Raji (cell line): ENCODE data around the gene IP6K3.

Experiments
- POLR2A ChIP-seq: IDR thresholded peaks from 2 replicates; pipeline ENCODE4 v1.6.1; 2011; ENCODE audit warnings: low read depth, low read length, control low read depth; ENCODE audit not compliant: insufficient read depth

The IP6K3 gene

GRCh38 chr6:33756211-33756954, 9.7 kb upstream of the IP6K3 start:
- TF ChIP-seq POLR2A = no peak

DNA sequence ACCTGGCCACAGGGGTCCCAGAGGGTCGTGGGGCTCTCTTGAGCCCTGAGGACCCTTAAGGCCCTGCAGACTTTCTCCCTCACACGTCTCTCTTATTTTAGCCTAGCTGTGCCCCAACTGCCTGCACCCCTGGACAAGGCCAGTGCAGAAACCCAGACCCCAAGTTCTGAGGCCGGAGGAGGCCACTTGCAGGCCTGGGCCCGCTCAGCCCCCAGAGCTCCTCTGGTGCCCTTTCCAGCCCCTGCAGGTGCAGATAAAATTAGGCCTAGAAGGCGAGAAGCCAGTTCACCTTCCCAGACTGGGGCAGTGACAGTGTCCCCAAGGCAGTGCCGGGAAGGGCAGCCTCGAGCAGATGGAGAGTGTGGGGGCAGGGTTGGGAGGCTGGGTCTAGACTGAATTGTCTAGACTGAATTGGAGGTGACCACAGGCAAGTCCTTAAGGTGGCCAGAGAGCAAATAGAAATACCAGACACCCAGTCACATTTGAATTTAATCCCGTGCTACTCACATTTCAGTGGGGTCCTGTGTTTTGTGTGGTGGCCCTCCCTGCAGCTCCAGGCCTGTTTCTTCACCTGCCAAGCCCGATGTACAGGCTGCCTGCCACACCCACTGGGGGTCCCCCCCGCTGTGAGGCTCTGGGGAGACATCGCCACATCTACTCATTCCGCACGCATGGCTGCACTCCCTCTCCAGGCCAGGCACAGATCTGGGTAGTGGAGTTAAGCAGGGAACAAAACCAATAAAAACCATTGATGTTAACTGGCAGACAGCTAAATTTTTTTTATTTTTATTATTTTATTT, 8.6 kb upstream of the IP6K3 start:
- TF ChIP-seq POLR2A = no peak

- TF ChIP-seq POLR2A = no peak
Observed at GRCh38 chr6:33754222-33754621, 7.5 kb upstream of the IP6K3 start.

DNA sequence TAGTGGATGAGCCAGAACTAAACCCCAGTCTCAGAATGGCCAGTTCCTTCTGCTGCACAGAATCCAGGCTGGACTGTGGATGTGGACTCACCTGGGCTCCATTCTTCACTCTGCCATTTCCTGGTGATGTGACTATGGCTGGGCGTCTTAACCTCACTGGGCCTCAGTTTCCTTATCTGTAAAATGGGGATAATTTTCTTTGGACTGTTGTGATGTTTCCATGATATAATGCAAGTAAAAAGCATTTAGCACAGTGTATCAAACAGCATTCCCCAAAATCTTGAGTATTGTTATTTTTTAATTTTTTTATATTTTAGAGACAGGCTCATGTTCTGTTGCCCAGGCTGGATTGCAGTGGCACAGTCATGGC, 5.9 kb upstream of the IP6K3 start:
- no peak for TF ChIP-seq POLR2A

GRCh38 chr6:33751771-33752645, 5.3 kb upstream of the IP6K3 start:
- TF ChIP-seq POLR2A = no peak

DNA sequence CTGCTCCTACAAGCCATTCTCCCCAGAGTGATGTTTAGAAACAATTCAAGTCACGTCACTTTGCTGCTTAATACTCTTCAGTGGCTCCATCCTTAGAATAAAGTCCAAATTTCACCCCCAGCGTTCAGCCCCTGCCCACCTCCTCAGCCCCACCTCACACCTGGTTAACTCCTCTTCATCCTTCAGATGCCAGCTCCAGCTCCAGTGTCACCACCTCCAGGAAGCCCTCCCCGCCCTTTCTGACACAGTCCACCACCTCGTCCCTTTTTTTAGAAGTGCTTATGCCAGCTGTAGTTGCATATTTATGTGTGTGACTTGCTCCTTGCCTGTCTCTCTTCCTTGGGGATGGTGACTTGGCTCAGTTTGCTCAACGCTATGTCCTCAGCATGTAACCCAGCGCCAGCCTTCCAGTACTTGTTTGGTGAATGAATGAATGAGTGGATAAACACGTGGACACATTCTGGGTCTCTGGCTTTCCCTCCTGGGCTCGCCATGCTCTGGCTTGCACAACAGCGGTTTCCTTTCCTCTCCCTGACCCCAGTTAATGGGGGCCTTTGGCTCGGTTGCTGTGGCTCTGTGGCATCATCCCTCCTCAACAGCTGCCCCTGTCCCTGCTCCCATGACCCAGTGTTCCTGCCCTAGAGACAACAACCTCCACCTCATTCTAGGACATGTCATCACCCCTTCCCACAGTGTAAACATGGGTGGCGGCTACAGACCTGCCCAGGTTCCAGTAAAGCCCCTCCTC, 3.7 kb upstream of the IP6K3 start:
- no peak for TF ChIP-seq POLR2A

DNA sequence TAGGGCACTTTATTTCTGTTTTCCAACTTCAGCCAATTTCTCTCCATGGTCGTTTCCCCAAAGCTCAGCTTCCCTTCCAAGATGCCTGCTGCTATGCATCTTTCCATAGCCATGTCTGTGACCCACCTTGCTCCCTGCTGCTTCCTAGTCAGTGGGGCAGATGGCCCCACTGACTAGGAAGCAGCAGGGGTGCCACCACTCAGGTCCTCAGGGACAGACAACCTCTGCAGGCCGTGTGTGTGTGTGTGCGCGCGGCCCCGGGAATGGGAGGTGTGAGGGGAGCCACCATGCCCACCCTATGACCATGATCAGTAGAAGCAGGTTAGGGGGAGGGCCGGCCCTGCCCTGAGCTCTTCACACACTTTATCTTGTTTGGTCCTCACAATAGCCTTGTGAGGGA, 2.7 kb upstream of the IP6K3 start:
- TF ChIP-seq POLR2A = no peak

DNA sequence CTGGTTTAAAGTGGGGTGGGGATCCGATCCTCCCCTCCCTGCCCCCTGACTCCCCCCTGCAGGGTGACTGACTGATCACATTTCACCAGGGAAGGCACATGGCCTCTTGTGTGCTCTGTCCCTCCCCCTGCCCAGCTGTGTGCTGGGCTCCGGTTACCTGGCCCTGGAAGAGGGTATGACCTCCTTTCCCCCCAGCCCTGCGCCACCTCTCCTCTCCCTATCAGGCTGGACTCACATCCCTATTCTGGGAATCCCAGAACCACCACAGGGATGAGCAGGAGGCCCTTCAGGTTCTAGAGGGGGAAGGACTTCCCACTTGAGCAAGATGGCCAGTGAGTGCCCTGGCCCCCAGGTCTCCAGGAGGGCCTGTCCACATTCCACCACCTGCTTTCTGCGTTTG, 2.1 kb upstream of the IP6K3 start:
- no peak for TF ChIP-seq POLR2A

- TF ChIP-seq POLR2A = no peak
Observed at GRCh38 chr6:33747823-33748222, 1.1 kb upstream of the IP6K3 start.

DNA sequence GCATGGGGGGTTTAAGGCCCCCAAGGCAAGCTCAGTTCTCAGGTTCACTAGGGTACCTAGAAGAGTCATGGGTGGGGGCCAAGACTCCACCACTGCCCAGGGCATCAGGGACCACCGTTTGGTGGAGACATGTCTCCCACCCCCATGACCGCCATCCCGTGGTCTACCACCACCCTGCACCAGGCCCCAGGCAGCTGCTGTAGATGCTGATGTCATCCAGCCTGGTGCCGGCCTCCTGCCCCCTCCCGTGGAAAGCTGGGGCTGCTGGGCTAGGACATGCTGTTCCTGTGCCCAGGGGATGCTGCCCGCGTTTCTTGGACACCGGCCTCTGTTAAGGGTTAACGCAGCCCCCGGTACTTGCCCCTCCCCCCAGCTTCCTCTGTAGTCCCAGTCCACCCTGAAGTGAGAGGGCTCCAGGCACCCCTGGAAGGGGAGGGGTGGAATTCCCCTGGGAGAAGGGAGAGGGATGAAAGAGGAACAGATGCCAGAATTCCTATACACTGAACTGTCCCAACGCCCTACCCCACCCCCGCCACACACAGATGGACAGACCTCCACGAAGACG, 587 bp downstream of the IP6K3 start:
- no peak for TF ChIP-seq POLR2A

GRCh38 chr6:33745548-33745947, 1.2 kb downstream of the IP6K3 start:
- no peak for TF ChIP-seq POLR2A

DNA sequence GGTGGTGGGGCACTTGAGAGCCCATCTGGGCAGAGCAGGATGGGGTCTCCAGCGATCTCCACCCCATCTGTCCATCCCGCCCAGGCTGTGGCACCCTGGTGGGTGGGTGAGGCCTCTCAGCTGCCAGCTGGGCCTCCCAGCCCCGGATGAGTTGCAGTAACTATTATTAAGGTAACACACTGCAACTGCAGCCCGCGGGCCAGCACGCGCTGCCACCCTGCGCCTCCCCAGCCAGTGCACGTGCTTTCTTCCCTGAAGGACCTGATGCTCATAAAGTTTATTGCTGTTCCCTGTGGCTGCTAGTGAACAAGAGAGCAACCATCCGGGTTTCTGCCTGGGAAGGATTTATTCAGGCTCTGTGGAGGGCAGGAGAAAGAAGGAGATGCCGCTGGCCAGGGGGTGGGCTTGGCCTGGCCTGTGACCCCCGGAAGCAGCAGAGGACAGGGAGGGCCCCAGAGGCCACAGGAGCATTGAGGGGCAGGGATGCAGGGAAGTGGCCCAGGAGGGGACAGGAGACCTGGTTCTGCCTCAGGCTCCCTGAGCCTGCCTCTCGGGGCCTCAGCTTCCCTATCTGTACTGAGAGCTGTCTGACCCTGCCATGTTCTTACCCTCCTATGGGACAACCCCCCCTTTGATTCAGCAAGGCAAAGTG, 1.7 kb downstream of the IP6K3 start:
- no peak for TF ChIP-seq POLR2A

GRCh38 chr6:33744001-33744848, 2.5 kb downstream of the IP6K3 start:
- no peak for TF ChIP-seq POLR2A

DNA sequence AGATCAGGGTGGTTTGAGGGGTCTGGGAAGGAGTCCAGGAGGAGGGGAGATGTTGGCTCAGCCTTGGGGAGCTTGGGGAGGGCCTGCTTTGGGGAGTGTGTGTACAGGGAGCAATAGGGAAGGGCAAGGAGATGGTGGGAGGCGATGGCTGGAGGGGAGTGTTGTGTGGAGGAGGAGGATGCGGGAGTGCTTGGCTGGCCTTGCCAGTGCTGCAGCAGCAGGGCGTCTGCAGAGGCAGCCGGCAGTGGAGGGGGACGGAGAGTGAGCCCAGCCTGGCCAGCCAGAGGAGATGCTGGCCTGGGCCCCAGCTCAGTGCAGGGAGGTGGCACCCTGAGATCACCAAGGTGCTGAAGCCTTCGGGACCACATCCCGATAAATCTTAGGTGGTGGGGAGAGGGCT, 3.9 kb downstream of the IP6K3 start:
- no peak for TF ChIP-seq POLR2A

DNA sequence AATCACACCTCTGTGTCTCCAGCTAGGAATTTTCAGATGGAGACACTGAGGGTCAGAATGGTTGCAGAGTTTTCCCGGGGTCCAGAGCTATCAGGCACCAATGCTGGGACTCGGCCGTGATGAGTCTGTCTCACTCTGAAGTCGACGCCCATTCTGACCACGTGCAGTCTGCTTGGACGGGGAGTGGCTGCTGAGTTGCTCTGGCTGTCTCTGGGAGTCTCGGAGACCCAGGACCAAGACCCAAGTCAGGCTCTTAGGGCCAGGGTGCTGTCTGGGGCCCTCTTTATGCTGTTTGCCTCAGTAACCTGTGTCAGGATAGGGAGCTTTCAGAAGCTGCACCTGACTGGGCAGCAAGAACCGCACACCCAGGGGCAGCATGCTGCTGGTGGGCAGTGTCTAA, 4.6 kb downstream of the IP6K3 start:
- no peak for TF ChIP-seq POLR2A
